GM18951 (cell line): Measurements from ENCODE around the gene MAN1A1.

ENCODE experiments used
- POLR2A ChIP-seq: IDR thresholded peaks from 4 replicates; pipeline ENCODE4 v1.6.1; 2011; ENCODE audit warnings: mild to moderate bottlenecking; ENCODE audit not compliant: insufficient read length, insufficient read depth; ENCODE audit errors: extremely low read depth
- in situ Hi-C: fragments of 300-500 bp; cut with MboI; formaldehyde crosslinking; loops from one replicate; pipeline ENCODE4 v1.12.0; 2022; ENCODE audit warnings: low sequenced_read_pairs, mixed read lengths, inconsistent platforms; ENCODE audit not compliant: unreplicated experiment

The MAN1A1 gene

GRCh38 chr6:119352001-119352400 lies 2.4 kb upstream of the MAN1A1 start:
- in situ Hi-C loops: no loop called here
- TF ChIP-seq POLR2A: no peak

GRCh38 chr6:119350952-119351372 lies 1.4 kb upstream of the MAN1A1 start:
- TF ChIP-seq POLR2A: no peak
- in situ Hi-C loops: no loop called here

GRCh38 chr6:119350202-119350951 lies 816 bp upstream of the MAN1A1 start:
- TF ChIP-seq POLR2A: no peak
- in situ Hi-C loops: no loop called here

- TF ChIP-seq POLR2A: no peak
- in situ Hi-C loops: loop anchor here (10.0 kb wide), 1 partner anchor 194 kb away; no protein-coding TSS in a partner anchor
These were observed 707 bp downstream of the MAN1A1 start for GRCh38 chr6:119348748-119349360.

GRCh38 chr6:119348096-119348747 lies 1.3 kb downstream of the MAN1A1 start:
- in situ Hi-C loops: loop anchor here (10.0 kb wide), 1 partner anchor 193 kb away; no protein-coding TSS in a partner anchor
- TF ChIP-seq POLR2A: peak; percentile 64

- TF ChIP-seq POLR2A: no peak
- in situ Hi-C loops: loop anchor here (10.0 kb wide), 1 partner anchor 193 kb away; no protein-coding TSS in a partner anchor
These were observed 2.0 kb downstream of the MAN1A1 start for GRCh38 chr6:119347466-119348095.

GRCh38 chr6:119346936-119347335 lies 2.6 kb downstream of the MAN1A1 start:
- no peak for TF ChIP-seq POLR2A
- in situ Hi-C loops: loop anchor here (10.0 kb wide), 1 partner anchor 192 kb away; no protein-coding TSS in a partner anchor

- TF ChIP-seq POLR2A: no peak
- in situ Hi-C loops: loop anchor here (10.0 kb wide), 1 partner anchor 192 kb away; no protein-coding TSS in a partner anchor
These were observed 3.1 kb downstream of the MAN1A1 start for GRCh38 chr6:119346450-119346849.

- no peak for TF ChIP-seq POLR2A
- in situ Hi-C loops: loop anchor here (10.0 kb wide), 1 partner anchor 190 kb away; no protein-coding TSS in a partner anchor
These were observed 4.4 kb downstream of the MAN1A1 start for GRCh38 chr6:119345114-119345513.

GRCh38 chr6:119344306-119344705 lies 5.3 kb downstream of the MAN1A1 start:
- TF ChIP-seq POLR2A: no peak
- in situ Hi-C loops: loop anchor here (10.0 kb wide), 1 partner anchor 190 kb away; no protein-coding TSS in a partner anchor

- TF ChIP-seq POLR2A: no peak
- in situ Hi-C loops: loop anchor here (10.0 kb wide), 1 partner anchor 189 kb away; no protein-coding TSS in a partner anchor
These were observed 5.9 kb downstream of the MAN1A1 start for GRCh38 chr6:119343573-119344146.

- in situ Hi-C loops: loop anchor here (10.0 kb wide), 1 partner anchor 188 kb away; no protein-coding TSS in a partner anchor
- TF ChIP-seq POLR2A: no peak
These were observed 6.4 kb downstream of the MAN1A1 start for GRCh38 chr6:119343167-119343566.
